SJSA1 (cell line): ENCODE data around the gene SPATA9. TPM values are rescaled to one million over a fixed set of nuclear protein-coding genes. Genes with fewer than 3 reads are reported as not detected.

ENCODE experiments used
- DNase-seq, 2 experiments: peaks; one replicate each; pipeline ENCODE4 v3.0.0-alpha.2; 2015 to 2020; ENCODE audit warnings: low spot score in 2 of 2, low read depth in 1 of 2
- H3K27ac ChIP-seq: fragments of 250-450 bp; sonication (Bioruptor Pico); 2 replicates; pipeline ENCODE4 v1.5.1; 2020; ENCODE audit warnings: mild to moderate bottlenecking, moderate library complexity
- H3K27me3 ChIP-seq: fragments of 250-450 bp; sonication (Bioruptor Pico); replicated peaks from 2 replicates; pipeline ENCODE4 v1.5.1; 2020; ENCODE audit warnings: mild to moderate bottlenecking, moderate library complexity
- H3K36me3 ChIP-seq: fragments of 250-450 bp; sonication (Bioruptor Pico); 2 replicates; pipeline ENCODE4 v1.5.1; 2020; ENCODE audit warnings: mild to moderate bottlenecking
- H3K4me1 ChIP-seq: fragments of 250-450 bp; sonication (Bioruptor Pico); replicated peaks from 2 replicates; pipeline ENCODE4 v1.6.1; 2021; ENCODE audit warnings: mild to moderate bottlenecking
- H3K4me3 ChIP-seq: fragments of 250-450 bp; sonication (Bioruptor Pico); 2 replicates; pipeline ENCODE4 v1.5.1; 2020; ENCODE audit warnings: mild to moderate bottlenecking
- H3K9me3 ChIP-seq: fragments of 250-450 bp; sonication (Bioruptor Pico); replicated peaks from 2 replicates; pipeline ENCODE4 v1.5.1; 2020; ENCODE audit warnings: mild to moderate bottlenecking
- total RNA-seq: library from RNA; depleted of rRNA; stranded (reverse); fragments of >200 nt; shearing (Covaris generic); gene quantifications from 2 replicates; pipeline ENCODE4 v1.2.3, GENCODE V29; 2014

The SPATA9 gene
- total RNA-seq, 1 experiment from 2014 or later, result 1.4 TPM

DNA sequence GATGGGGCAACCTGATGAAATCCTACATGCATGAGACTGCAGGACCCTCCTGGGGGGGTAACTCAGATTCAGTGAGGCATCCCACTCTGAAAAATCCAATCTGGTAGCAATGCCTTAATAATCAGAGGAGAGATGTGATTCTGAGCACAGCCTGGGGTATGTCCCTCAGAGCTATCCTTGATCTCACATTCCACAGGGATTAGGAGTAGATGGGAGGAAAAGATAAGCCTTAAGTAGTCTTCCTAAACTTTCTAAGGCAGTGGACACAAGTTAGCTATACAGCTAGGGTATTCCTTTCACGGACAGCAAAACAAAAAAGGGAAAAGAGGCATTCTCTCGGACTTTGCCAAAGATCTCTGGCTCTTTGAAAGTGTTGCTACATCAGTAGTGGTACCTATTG lies 3.9 kb upstream of the SPATA9 start:
- no peak for DNase-seq
- Histone ChIP-seq H3K27me3 (no peaks in the 10 kb centered on the region), H3K4me3 (no peak overlapping the region), H3K36me3 (no peaks in the 10 kb centered on the region), H3K9me3 (no peaks in the 10 kb centered on the region), H3K4me1 (0 out of 2 replicates have a peak, but pooled peaks cover 5% of the 10 kb centered on the region), H3K27ac (no peak overlapping the region)

DNA sequence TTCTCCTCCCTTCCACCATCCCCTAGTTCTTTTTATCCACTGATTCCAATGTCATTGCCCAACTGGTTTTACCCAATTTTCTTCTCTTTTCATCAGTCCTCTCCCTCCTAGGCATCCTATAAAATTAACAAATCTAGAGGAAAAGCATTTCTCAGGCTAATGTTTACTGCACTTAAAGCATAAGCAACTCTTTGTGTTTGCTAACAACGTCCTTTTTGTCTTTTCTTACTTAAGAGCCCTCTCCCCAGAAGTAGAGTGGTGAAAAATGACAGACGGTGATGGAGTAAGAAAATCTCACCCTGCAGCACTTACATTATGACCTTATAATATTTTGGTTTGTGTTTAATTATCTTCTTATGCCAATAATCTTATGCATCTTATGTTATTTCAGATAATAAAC lies 1.6 kb upstream of the SPATA9 start:
- Histone ChIP-seq H3K27me3 (no peaks in the 10 kb centered on the region), H3K9me3 (no peaks in the 10 kb centered on the region), H3K4me3 (no peak overlapping the region), H3K4me1 (0 out of 2 replicates have a peak, but pooled peaks cover 5% of the 10 kb centered on the region), H3K36me3 (no peaks in the 10 kb centered on the region), H3K27ac (no peak overlapping the region)
- no peak for DNase-seq

- no peaks in the 10 kb centered on the region for H3K9me3 ChIP-seq
- no peak overlapping the region for H3K27ac ChIP-seq
- no peaks in the 10 kb centered on the region for H3K27me3 ChIP-seq
- DNase-seq, result no peak
- H3K4me1 ChIP-seq, result peaks cover 13% of the 10 kb centered on the region
- H3K36me3 ChIP-seq, result no peaks in the 10 kb centered on the region
- no peak overlapping the region for H3K4me3 ChIP-seq
Measured at GRCh38 chr5:95673081-95673480, 9.7 kb downstream of the SPATA9 start.

- no peak for DNase-seq
- no peaks in the 10 kb centered on the region for H3K36me3 ChIP-seq
- no peaks in the 10 kb centered on the region for H3K9me3 ChIP-seq
Measured at GRCh38 chr5:95672641-95673040, 10.2 kb downstream of the SPATA9 start.

GRCh38 chr5:95671826-95672225 lies 11.0 kb downstream of the SPATA9 start:
- H3K9me3 ChIP-seq, result no peaks in the 10 kb centered on the region
- no peaks in the 10 kb centered on the region for H3K27me3 ChIP-seq
- no peaks in the 10 kb centered on the region for H3K36me3 ChIP-seq
- H3K27ac ChIP-seq, result no peak overlapping the region
- no peak overlapping the region for H3K4me3 ChIP-seq
- DNase-seq, result no peak
- peaks cover 13% of the 10 kb centered on the region for H3K4me1 ChIP-seq

More at GRCh38 chr5:95672641-95673040, 10.2 kb downstream of the SPATA9 start:
- H3K27ac ChIP-seq, result no peak overlapping the region
- no peaks in the 10 kb centered on the region for H3K27me3 ChIP-seq
- no peak overlapping the region for H3K4me3 ChIP-seq
- H3K4me1 ChIP-seq, result peaks cover 13% of the 10 kb centered on the region

DNA sequence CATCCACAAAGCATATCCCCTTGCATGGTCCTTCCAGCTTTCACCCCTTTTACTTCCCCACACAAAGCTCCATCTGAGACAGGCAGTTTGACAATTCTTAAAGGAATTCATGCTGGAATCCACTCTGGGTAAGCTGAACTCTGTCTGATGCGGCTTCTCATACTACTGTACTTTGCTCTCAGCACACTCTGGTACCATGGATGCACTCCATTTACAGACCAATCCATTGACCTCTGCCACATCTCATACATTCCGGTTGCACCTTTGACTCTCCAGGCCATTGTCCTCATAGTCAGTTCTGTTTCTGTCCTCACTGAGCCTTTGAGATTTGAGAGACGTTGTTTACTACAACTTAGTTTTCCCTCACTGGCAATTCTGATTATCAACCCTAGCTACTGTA lies 12.2 kb downstream of the SPATA9 start:
- Histone ChIP-seq H3K9me3 (no peaks in the 10 kb centered on the region), H3K4me3 (no peak overlapping the region), H3K27ac (no peak overlapping the region), H3K36me3 (no peaks in the 10 kb centered on the region), H3K4me1 (peaks cover 13% of the 10 kb centered on the region), H3K27me3 (no peaks in the 10 kb centered on the region)
- DNase-seq, result no peak

- no peak for DNase-seq
- H3K9me3 ChIP-seq, result no peaks in the 10 kb centered on the region
- H3K27me3 ChIP-seq, result no peaks in the 10 kb centered on the region
- peaks cover 13% of the 10 kb centered on the region for H3K4me1 ChIP-seq
- no peak overlapping the region for H3K27ac ChIP-seq
- no peaks in the 10 kb centered on the region for H3K36me3 ChIP-seq
- H3K4me3 ChIP-seq, result no peak overlapping the region
Measured at GRCh38 chr5:95669985-95670384, 12.8 kb downstream of the SPATA9 start.

- Histone ChIP-seq H3K4me3 (no peak overlapping the region), H3K27ac (no peak overlapping the region), H3K27me3 (no peaks in the 10 kb centered on the region), H3K36me3 (no peaks in the 10 kb centered on the region), H3K4me1 (peaks cover 14% of the 10 kb centered on the region), H3K9me3 (no peaks in the 10 kb centered on the region)
- peak in 1 of 2 experiments; percentile 8 for DNase-seq
Measured at GRCh38 chr5:95669540-95669939, 13.3 kb downstream of the SPATA9 start.

- no peak overlapping the region for H3K27ac ChIP-seq
- DNase-seq, result no peak
Measured at GRCh38 chr5:95668728-95669127, 14.1 kb downstream of the SPATA9 start.

GRCh38 chr5:95668216-95668615 lies 14.6 kb downstream of the SPATA9 start:
- Histone ChIP-seq H3K36me3 (no peaks in the 10 kb centered on the region), H3K27me3 (no peaks in the 10 kb centered on the region), H3K27ac (no peak overlapping the region), H3K9me3 (no peaks in the 10 kb centered on the region), H3K4me3 (no peak overlapping the region), H3K4me1 (peaks cover 19% of the 10 kb centered on the region)
- DNase-seq, result no peak

More at GRCh38 chr5:95668728-95669127, 14.1 kb downstream of the SPATA9 start:
- H3K27me3 ChIP-seq, result no peaks in the 10 kb centered on the region
- H3K9me3 ChIP-seq, result no peaks in the 10 kb centered on the region
- peaks cover 19% of the 10 kb centered on the region for H3K4me1 ChIP-seq
- H3K4me3 ChIP-seq, result no peak overlapping the region
- H3K36me3 ChIP-seq, result no peaks in the 10 kb centered on the region

DNA sequence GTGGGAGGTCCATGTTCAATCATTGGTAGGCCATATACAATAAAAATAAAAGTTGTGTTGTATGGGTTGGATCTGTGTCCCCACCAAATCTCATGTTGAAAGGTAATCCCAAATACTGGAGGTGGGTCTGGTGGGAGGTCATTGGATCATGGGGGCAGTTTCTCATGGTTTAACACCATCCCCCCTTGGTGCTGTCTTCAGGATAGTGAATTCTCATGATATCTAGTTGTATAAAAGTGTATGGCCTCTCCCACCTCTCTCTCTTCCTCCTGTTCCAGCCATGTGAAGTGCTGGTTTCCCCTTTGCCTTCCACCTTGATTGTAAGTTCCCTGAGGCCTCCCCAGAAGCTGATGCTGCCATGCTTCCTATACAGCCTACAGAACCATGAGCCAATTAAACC lies 15.1 kb downstream of the SPATA9 start:
- Histone ChIP-seq H3K27me3 (no peaks in the 10 kb centered on the region), H3K27ac (no peak overlapping the region), H3K36me3 (no peaks in the 10 kb centered on the region), H3K9me3 (no peaks in the 10 kb centered on the region), H3K4me3 (no peak overlapping the region), H3K4me1 (peaks cover 19% of the 10 kb centered on the region)
- DNase-seq, result no peak

GRCh38 chr5:95667061-95667618 lies 15.7 kb downstream of the SPATA9 start:
- DNase-seq, result no peak
- no peak overlapping the region for H3K27ac ChIP-seq
- H3K36me3 ChIP-seq, result no peaks in the 10 kb centered on the region
- peaks cover 19% of the 10 kb centered on the region for H3K4me1 ChIP-seq
- H3K9me3 ChIP-seq, result no peaks in the 10 kb centered on the region
- no peaks in the 10 kb centered on the region for H3K27me3 ChIP-seq
- no peak overlapping the region for H3K4me3 ChIP-seq

- peaks cover 12% of the 10 kb centered on the region for H3K4me1 ChIP-seq
- H3K27ac ChIP-seq, result no peak overlapping the region
- peak in 1 of 2 experiments; percentile 63 for DNase-seq
- no peaks in the 10 kb centered on the region for H3K9me3 ChIP-seq
- no peaks in the 10 kb centered on the region for H3K36me3 ChIP-seq
- no peak overlapping the region for H3K4me3 ChIP-seq
- no peaks in the 10 kb centered on the region for H3K27me3 ChIP-seq
Measured at GRCh38 chr5:95664204-95664786, 18.5 kb downstream of the SPATA9 start.

DNA sequence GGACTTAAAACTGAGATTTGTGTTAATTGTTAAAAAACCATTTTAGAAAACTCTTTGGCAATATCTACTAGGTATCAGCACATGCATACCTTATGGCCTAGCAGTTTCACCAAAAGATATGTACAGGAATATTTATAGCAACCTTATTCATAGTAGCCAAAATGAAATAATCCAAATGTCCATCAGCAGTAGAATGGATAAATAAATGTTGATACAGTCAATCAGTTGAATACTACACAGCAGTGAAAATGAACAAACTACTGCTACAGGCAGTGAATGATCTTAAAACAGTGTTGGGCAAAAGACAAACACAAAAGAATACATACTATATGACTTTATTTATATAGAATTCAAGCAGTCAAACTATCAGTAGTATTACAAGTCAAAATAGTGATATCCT lies 19.8 kb downstream of the SPATA9 start:
- no peaks in the 10 kb centered on the region for H3K36me3 ChIP-seq
- DNase-seq, result no peak
- peaks cover 6% of the 10 kb centered on the region for H3K4me1 ChIP-seq
- H3K9me3 ChIP-seq, result no peaks in the 10 kb centered on the region
- H3K27me3 ChIP-seq, result no peaks in the 10 kb centered on the region
- H3K4me3 ChIP-seq, result no peak overlapping the region
- H3K27ac ChIP-seq, result no peak overlapping the region

- Histone ChIP-seq H3K36me3 (no peaks in the 10 kb centered on the region), H3K9me3 (no peaks in the 10 kb centered on the region), H3K4me3 (no peak overlapping the region), H3K27ac (no peak overlapping the region), H3K4me1 (peaks cover 6% of the 10 kb centered on the region), H3K27me3 (no peaks in the 10 kb centered on the region)
- no peak for DNase-seq
Measured at GRCh38 chr5:95660060-95660459, 22.7 kb downstream of the SPATA9 start.
